ENCODE data around the gene MUC12. TPM values are rescaled to one million over a fixed set of nuclear protein-coding genes. Genes with fewer than 3 reads are reported as not detected.

Gene MUC12
- total RNA-seq, 1 donor from 2014 or later = 1.7 TPM

DNA sequence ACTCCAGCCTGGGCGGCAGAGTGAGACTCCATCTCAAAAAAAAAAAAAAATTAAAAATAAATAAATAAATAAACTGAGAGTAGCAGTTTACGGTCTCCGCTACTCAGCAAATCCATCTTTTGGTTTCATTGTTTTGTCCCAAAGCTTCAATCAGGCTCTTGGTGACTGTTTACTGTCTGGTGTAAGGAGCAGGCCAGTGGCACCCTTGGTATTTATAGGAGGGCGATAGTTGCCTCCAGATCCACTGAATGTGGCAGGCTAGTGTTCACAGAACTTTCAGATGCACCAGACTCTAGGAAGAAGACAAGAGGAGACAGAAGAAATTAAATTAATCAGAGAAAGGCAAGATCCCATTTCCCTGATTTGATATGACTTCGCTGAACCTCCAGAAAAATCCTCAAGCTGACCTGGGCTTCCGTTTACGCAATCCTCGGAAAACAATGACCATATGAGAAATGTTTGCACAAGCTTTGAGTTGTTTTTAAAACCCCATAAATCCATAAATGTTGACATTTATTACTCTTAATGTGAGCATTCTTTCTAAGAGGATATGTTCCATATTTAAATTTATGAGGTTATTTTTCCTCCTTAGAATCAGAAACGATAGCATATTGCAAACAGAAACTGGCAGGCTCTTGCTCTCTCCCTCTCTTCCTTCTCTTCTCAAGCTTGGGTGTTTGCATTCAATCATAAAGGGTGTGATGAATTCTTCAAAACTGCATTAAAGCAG, 27.2 kb upstream of the MUC12 start:
- no peak overlapping the region for H3K4me3 ChIP-seq (ENCODE audit: low read depth, low read length)
- TF ChIP-seq, protein P1, sequence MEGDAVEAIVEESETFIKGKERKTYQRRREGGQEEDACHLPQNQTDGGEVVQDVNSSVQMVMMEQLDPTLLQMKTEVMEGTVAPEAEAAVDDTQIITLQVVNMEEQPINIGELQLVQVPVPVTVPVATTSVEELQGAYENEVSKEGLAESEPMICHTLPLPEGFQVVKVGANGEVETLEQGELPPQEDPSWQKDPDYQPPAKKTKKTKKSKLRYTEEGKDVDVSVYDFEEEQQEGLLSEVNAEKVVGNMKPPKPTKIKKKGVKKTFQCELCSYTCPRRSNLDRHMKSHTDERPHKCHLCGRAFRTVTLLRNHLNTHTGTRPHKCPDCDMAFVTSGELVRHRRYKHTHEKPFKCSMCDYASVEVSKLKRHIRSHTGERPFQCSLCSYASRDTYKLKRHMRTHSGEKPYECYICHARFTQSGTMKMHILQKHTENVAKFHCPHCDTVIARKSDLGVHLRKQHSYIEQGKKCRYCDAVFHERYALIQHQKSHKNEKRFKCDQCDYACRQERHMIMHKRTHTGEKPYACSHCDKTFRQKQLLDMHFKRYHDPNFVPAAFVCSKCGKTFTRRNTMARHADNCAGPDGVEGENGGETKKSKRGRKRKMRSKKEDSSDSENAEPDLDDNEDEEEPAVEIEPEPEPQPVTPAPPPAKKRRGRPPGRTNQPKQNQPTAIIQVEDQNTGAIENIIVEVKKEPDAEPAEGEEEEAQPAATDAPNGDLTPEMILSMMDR (conservative IDR thresholded peaks at IDR 0.05; ENCODE audit: low read depth, low read length) = no peak
- no peak for DNase-seq (ENCODE audit: low read depth)

DNA sequence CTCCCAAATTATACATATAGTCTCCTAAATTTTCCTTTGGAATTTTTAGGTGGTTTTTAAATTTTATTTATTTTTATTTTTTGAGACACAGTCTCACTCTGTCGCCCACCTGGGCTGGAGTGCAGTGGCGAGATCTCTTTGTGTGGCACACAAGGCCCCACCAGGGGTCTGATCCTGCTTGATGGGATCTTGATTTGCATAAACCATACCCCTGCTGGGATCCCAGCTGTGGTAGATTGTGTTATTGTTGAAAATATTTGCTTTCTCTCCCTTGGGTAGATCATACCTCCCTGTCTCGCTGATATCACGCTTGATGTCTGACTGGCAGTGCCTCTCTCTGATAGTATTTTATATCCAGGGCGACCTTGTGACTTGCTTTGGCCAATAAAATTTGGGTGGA, 25.7 kb upstream of the MUC12 start:
- TF ChIP-seq, protein P1 (conservative IDR thresholded peaks at IDR 0.05; ENCODE audit: low read depth, low read length) = no peak
- no peak overlapping the region for H3K4me3 ChIP-seq (ENCODE audit: low read depth, low read length)
- no peak for DNase-seq (ENCODE audit: low read depth)

DNA sequence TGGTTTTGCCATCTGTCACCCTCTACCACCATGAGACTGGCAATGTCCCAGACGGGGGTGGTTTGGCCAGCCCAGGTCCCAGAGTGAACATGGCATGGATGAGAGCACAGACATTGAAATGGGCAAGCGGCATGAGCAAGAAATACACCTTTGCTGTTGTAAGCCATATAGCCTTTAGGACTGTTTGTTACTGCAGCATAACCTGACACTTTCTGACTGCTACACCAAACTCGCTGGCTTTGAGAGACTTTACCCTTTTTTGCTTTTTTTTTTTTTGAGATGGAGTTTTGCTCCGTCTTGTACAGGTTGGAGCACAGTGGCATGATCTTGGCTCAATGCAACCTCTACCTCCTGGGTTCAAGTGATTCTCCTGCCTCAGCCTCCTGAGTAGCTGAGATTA, 25.2 kb upstream of the MUC12 start:
- DNase-seq (ENCODE audit: low read depth) = no peak
- H3K4me3 ChIP-seq (ENCODE audit: low read depth, low read length) = no peak overlapping the region
- TF ChIP-seq, protein P1 (conservative IDR thresholded peaks at IDR 0.05; ENCODE audit: low read depth, low read length) = no peak

DNA sequence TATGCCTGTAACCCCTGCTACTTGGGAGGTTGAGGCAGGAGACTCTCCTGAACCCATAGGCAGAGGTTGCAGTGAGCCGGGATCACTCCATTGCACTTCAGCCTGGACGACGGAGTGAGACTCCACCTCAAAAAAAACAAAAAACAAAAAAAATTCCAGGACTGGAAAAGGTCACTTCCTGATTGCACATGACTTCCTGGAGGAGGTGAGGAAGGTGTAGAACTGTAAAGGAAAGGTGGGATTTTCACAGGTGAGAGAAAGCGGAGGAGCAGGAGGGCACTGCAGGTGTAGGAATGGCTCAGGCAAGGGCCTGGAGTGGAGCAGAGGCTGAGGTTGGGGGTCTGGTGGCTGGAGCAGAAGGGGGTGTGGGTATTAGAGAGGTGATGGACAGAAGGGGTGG, 23.3 kb upstream of the MUC12 start:
- H3K4me3 ChIP-seq (ENCODE audit: low read depth, low read length) = no peak overlapping the region
- no peak for DNase-seq (ENCODE audit: low read depth)
- TF ChIP-seq, protein P1 (conservative IDR thresholded peaks at IDR 0.05; ENCODE audit: low read depth, low read length) = no peak

DNA sequence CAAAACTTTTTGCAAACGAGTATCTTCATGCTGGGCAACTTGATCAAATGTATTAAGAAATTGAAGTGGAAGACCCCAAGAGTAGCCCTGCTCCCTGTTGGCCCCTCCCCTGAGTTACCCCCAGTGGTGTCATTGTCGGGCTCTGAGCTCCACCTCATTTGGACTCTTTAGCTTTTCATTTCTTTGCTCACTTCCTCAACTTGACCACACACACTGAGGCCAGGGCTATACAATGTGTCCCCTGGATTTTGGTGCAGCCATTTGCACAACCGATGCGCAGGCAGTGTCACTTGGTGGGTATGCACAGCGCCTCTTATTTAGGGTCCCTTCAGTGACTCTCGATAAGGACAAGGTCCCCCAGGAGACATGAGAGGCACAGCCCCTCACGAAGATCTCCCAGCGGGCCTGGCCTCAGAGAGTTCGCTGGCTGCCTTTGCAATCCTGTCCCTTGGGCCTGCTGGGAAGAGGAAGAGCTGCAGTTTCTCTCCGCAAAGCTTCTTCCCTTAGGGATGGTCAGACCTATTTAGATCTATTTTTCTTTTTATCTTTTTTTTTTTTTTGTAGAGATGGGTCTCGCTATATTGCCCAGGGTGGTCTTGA, 22.5 kb upstream of the MUC12 start:
- H3K4me3 ChIP-seq (ENCODE audit: low read depth, low read length) = no peak overlapping the region
- TF ChIP-seq, protein P1 (conservative IDR thresholded peaks at IDR 0.05; ENCODE audit: low read depth, low read length) = no peak
- no peak for DNase-seq (ENCODE audit: low read depth)

DNA sequence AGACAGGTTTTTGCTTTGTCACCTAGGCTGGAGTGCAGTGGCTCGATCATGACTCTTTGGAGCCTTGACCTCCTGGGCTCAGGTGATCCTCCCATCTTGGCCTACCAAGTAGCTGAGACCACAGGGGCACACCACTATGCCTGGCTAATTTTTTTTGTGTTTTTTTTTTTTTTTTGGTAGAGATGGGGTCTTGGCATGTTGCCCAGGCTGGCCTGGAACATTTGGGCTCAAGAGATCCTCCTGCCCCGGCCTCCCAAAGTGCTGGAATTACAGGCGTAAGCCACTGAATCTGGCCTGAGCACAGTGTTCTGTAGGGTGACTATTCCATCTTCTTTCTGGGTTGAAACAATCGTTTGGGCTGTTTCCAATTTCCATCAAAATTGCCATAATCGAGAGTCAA, 21.6 kb upstream of the MUC12 start:
- no peak for DNase-seq (ENCODE audit: low read depth)
- H3K4me3 ChIP-seq (ENCODE audit: low read depth, low read length) = no peak overlapping the region
- TF ChIP-seq, protein P1 (conservative IDR thresholded peaks at IDR 0.05; ENCODE audit: low read depth, low read length) = no peak
